ENCODE measurements around the gene MGAT3. TPM values are rescaled to one million over a fixed set of nuclear protein-coding genes. Genes with fewer than 3 reads are reported as not detected.

The MGAT3 gene
- total and polyA plus RNA-seq, 2 of the 13 experiments (the other 11 are each of a cell fraction or from before 2014, with no cell fraction given) = 0.11 to 0.15 TPM

- no peak for TF ChIP-seq ATF2 (CRISPR knock-in tag; IDR thresholded peaks at IDR 0.05)
- no peak for TF ChIP-seq ZNF350 (CRISPR knock-in tag; IDR thresholded peaks at IDR 0.05; ENCODE audit: borderline replicate concordance, low read depth)
- no peak for TF ChIP-seq ZNF101 (CRISPR knock-in tag; IDR thresholded peaks at IDR 0.05; ENCODE audit: borderline replicate concordance, low read depth)
Measured at GRCh38 chr22:39459681-39460080, 2.9 kb downstream of the MGAT3 start (continued).

- ATAC-seq = peak; percentile 44
- intact Hi-C loops (cut with micrococcal nuclease; ENCODE audit: unreplicated experiment) (no loop called here), in situ Hi-C loops (cut with HindIII; ENCODE audit: extremely low pct_ligation_motif_present, low pct_unique_long_range_greater_than_20kb) (no loop called here)
- Histone ChIP-seq H3K9me3 (ENCODE audit: low read length) (no peaks in the 10 kb centered on the region), H3K4me1 (ENCODE audit: insufficient read depth, low read length) (peaks cover 45% of the 10 kb centered on the region), H3K4me3 (replicated peaks in 1 of 3; ENCODE audit: insufficient read depth in 1 of 3, low read depth in 2 of 3, low read length in 3 of 3) (no peak overlapping the region; a peak in 1 of 6 replicates), H4K20me1 (ENCODE audit: insufficient read depth, low read length) (no peaks in the 10 kb centered on the region), H3K27ac (ENCODE audit: extremely low read length, insufficient read depth, low read length) (no peak overlapping the region), H3K9ac (ENCODE audit: insufficient read depth, low read depth, low read length) (no peak overlapping the region), H3K27me3 (ENCODE audit: control insufficient read depth in 1 of 2, insufficient read depth in 2 of 2, low read length in 2 of 2) (peaks cover 7 to 28% of the 10 kb centered on the region in 2 experiments; a peak in 4 of 5 replicates), H3K4me2 (ENCODE audit: low read depth, low read length) (peak overlapping the region; percentile 34; the same call in 1 of the 2 replicates), H3K79me2 (ENCODE audit: insufficient read depth, low read length) (no peaks in the 10 kb centered on the region), H3K36me3 (replicated peaks in 1 of 2; ENCODE audit: control insufficient read depth in 1 of 2, insufficient read depth in 2 of 2, low read length in 2 of 2) (no peaks in the 10 kb centered on the region), H2AFZ (ENCODE audit: low read length) (no peak overlapping the region)
- FAIRE-seq = no peak
- DNase-seq (ENCODE audit: low spot score) = peak; percentile 40
- ChIA-PET CTCF (ENCODE audit: low intra/inter-chr PET ratio, low total read pairs) (no interaction called here), POLR2A (no interaction called here)
- 13% methylated on average over 11 of the region's 13 CpGs for WGBS (ENCODE audit: low lambda C conversion rate)
- no TSS peak for BruUV-seq (replicated peaks)
- TF ChIP-seq BRCA1 (CRISPR knock-in tag; IDR thresholded peaks at IDR 0.05) = no peak
- no peak for TF ChIP-seq ZNF234 (CRISPR knock-in tag; conservative IDR thresholded peaks at IDR 0.05)
- no peak for TF ChIP-seq ZNF746 (CRISPR knock-in tag; IDR thresholded peaks at IDR 0.05)
- no peak for TF ChIP-seq KMT2A (CRISPR knock-in tag; IDR thresholded peaks at IDR 0.05)
- no peak for TF ChIP-seq ZNF557 (CRISPR knock-in tag; IDR thresholded peaks at IDR 0.05)
- TF ChIP-seq ZFP91 (CRISPR knock-in tag; IDR thresholded peaks at IDR 0.05; ENCODE audit: borderline replicate concordance) = no peak
- TF ChIP-seq PATZ1 (CRISPR knock-in tag; IDR thresholded peaks at IDR 0.05) = peak; percentile 85
- TF ChIP-seq ZNF687 (CRISPR knock-in tag; IDR thresholded peaks at IDR 0.05) = peak; percentile 14; the same call in 1 of the 2 replicates
- TF ChIP-seq ZNF780A (CRISPR knock-in tag; IDR thresholded peaks at IDR 0.05) = no peak
- TF ChIP-seq ZNF768 (CRISPR knock-in tag; IDR thresholded peaks at IDR 0.05) = peak; percentile 79
Measured at GRCh38 chr22:39462443-39463221, 5.8 kb downstream of the MGAT3 start.
